CD4-positive, alpha-beta T cell treated with Interleukin-17A for 1 hour (primary cell): ENCODE results near the gene MBD3L2.
A peak's percentile ranks its signal among the peaks of the same experiment; 100 is the strongest.
"Not testable (repeated sequence)": the region's sequence is repeated elsewhere in the genome, so short reads cannot be mapped to it uniquely, and the experiment has no call there.

ENCODE experiments used
- DNase-seq: peaks from one replicate; pipeline ENCODE4 v3.0.0-alpha.2; 2020

Gene MBD3L2

GRCh38 chr19:7049021-7049420, at the start of gene MBD3L2:
TSS of gene MBD3L2 (plus strand) at chr19:7049321. CDS start at chr19:7049374, 53 bp downstream.
- DNase-seq = not testable (repeated sequence)

DNA sequence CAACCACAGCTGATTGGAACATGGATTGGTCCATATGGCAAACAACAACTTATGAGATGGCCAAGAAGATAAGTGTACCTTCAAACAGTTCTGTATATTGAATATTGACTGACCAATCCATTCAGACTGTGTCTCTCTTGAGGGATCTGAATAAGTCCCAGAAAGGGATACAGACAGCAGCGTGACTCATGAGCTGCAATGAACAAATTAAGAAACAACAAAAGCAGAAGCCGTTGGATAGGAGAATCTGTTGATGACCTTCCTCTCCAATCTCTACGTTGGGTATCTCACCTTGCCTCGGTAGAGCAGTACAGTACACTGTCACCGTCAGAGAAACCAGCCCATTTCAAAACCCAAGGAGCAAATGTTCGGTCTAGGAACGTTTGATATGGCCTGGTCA, 49.2 kb upstream of the MBD3L2 start:
- no peak for DNase-seq

- no peak for DNase-seq
Measured at GRCh38 chr19:7000333-7000732, 48.8 kb upstream of the MBD3L2 start.

GRCh38 chr19:7000816-7001215, 48.3 kb upstream of the MBD3L2 start:
- DNase-seq = no peak

- no peak for DNase-seq
Measured at GRCh38 chr19:7004313-7004931, 44.7 kb upstream of the MBD3L2 start.

GRCh38 chr19:7006135-7006704, 42.9 kb upstream of the MBD3L2 start:
- no peak for DNase-seq

GRCh38 chr19:7007859-7008258, 41.3 kb upstream of the MBD3L2 start:
- DNase-seq = no peak

DNA sequence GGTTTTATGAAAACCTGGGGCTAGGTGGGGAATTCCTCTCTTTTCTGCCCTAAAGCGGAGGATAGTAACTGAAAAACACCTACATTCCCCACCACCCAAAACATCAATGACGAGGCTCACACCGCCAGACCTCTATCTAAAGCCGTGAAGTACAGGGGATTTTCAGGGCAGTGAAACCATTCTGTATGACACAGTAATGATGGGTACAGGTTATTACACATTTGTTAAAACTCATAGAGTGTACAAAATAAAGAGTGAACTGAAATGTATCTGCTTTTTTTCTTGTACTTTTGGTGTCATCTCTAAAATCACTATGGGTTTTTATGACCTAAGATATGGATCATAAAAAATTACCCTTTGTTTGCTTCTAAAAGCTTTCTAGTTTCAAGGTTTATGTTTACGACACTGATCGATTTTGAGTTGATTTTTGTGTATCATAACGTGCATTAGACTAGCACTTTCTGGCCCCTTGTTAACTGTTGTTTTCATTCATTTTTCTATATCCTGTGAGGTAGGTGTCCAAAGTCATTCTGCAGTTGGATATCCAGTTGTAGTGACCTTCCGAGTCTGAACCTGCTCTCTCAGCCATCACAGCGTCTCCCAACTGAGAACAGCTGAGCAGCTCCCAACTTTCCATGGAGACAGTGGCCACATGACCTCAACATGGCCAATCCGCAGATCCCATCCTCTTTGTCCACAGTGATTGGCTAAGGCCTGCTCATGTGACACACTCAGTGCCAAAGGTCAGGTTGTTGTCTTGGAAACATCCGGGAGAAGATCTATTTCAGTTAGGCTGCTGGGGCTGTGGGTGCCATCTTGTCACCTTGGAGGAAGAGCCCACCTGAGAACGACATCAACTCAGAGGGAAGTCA, 38.2 kb upstream of the MBD3L2 start:
- no peak for DNase-seq

DNA sequence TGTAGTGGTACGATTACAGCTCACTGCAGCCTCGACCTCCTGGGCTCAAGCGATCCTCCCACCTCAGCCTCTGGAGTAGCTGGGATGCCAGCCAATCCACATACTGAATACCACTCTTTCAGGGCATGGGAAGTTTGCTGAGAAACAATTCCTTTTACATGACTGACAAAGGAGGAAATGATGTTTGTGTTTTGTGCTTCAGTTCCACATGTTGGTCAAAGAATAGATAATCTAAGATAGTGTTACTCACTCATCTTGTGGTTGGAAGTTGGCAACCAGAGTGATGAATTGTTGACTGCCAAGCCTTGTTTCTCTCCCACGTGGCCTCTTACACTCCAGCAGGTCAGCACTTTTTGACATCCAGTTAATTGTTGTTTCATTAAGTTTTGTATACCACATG, 35.4 kb upstream of the MBD3L2 start:
- peak; percentile 21 for DNase-seq

- DNase-seq = no peak
Measured at GRCh38 chr19:7018828-7019227, 30.3 kb upstream of the MBD3L2 start.

GRCh38 chr19:7021331-7021730, 27.8 kb upstream of the MBD3L2 start, which contains the start of gene MBD3L2B:
TSS of gene MBD3L2B (minus strand) at chr19:7021431. CDS start at chr19:7021397, 34 bp downstream.
- DNase-seq = not testable (repeated sequence)

- not testable (repeated sequence) for DNase-seq
Measured at GRCh38 chr19:7028790-7029189, 20.3 kb upstream of the MBD3L2 start.

- not testable (repeated sequence) for DNase-seq
Measured at GRCh38 chr19:7030278-7030677, 18.8 kb upstream of the MBD3L2 start, which contains the start of gene MBD3L5. TSS of gene MBD3L5 (plus strand) at chr19:7030578. CDS start at chr19:7030612, 34 bp downstream.

- DNase-seq = not testable (repeated sequence)
Measured at GRCh38 chr19:7040079-7040478, 9.0 kb upstream of the MBD3L2 start, which contains the start of gene MBD3L4. TSS of gene MBD3L4 (minus strand) at chr19:7040179. CDS start at chr19:7040144, 35 bp downstream.

DNA sequence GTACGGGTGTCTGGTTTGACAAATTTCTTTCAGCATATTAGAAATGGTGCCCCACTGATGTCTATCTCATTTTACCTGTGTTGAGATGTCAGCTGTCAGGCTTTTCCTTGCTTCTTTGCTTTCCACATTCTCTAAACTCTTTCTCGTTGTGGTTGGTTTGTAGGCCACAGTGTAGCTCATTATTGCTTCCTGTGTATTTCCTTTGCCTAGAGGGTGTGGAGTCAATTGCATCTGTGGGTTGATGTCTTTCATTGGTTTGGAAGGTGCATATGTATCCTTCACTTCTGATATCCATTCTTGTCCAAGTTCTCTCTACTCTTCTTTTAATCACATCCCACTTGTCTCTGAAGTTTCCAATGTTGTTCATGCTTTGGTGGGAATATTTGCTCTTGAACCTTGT, 7.6 kb upstream of the MBD3L2 start:
- DNase-seq = not testable (repeated sequence)

- DNase-seq = not testable (repeated sequence)
Measured at GRCh38 chr19:7051421-7051820, 2.3 kb downstream of the MBD3L2 start.

- not testable (repeated sequence) for DNase-seq
Measured at GRCh38 chr19:7052896-7053295, 3.8 kb downstream of the MBD3L2 start.

GRCh38 chr19:7054635-7055368, 5.7 kb downstream of the MBD3L2 start:
- DNase-seq = not testable (repeated sequence)

- DNase-seq = not testable (repeated sequence)
Measured at GRCh38 chr19:7055679-7056078, 6.6 kb downstream of the MBD3L2 start.

GRCh38 chr19:7056371-7056770, 7.2 kb downstream of the MBD3L2 start:
- not testable (repeated sequence) for DNase-seq

DNA sequence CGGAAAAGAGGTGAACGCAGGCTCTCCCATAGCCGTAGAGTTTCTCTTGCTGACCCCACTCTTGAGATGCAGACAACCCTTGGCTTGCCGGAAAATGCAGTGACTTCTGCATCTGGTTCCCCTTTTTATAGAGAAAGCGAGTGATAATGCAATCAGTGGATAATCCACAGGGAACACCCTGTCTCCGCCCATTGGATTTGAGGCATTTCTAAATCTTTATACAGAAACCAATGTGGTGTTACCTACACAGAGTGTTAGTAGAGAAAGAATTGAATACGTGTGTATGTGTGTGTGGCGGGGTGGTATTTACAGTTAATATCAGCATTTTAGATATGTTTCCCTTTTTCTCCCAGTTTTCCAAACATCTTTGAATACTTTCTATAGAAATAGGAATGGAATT, 9.5 kb downstream of the MBD3L2 start, which contains the start of gene MBD3L3:
TSS of gene MBD3L3 (minus strand) at position 101 of the 400 bp plus-strand sequence. CDS start at position 30, 71 bp downstream.
- not testable (repeated sequence) for DNase-seq

DNA sequence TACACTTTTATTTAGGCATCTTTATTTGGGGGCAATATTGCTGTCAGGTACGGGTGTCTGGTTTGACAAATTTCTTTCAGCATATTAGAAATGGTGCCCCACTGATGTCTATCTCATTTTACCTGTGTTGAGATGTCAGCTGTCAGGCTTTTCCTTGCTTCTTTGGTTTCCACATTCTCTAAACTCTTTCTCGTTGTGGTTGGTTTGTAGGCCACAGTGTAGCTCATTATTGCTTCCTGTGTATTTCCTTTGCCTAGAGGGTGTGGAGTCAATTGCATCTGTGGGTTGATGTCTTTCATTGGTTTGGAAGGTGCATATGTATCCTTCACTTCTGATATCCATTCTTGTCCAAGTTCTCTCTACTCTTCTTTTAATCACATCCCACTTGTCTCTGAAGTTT, 10.9 kb downstream of the MBD3L2 start:
- not testable (repeated sequence) for DNase-seq
